Measurements from ENCODE around the gene TNPO1.
"Not testable (repeated sequence)": the region's sequence is repeated elsewhere in the genome, so short reads cannot be mapped to it uniquely, and the experiment has no call there.

The TNPO1 gene

DNA sequence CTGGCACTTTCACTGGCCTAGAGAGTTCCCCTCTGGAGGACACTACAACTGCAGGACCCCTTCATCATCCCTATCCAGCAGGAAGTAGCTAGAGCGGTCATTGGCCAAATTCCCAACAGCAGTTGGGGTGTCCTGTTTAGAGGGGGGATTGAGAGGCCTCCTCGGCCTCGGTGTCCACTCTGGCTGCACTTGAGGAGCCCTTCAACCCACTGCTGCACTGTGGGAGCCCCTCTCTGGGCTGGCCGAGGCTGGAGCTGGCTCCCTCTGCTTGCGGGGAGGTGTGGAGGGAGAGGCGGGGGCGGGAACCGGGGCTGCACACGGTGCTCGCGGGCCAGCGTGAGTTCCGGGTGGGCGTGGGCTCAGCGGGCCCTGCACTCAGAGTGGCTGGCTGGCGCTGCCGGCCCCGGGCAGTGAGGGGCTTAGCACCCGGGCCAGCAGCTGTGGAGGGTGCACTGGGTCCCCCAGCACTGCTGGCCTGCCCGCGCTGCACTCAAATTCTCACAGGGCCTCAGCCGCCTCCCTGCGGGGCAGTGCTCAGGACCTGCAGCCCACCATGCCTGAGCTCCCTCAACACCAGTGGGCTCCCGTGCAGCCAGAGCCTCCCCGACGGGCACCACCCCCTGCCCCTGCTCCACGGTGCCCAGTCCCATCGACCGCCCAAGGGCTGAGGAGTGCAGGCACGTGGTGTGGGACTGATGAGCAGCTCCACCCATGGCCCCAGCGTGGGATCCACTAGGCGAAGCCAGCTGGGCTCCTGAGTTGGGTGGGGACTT lies 118.7 kb downstream of the TNPO1 start:
- not testable (repeated sequence) for DNase-seq (ENCODE audit: low read depth)

DNA sequence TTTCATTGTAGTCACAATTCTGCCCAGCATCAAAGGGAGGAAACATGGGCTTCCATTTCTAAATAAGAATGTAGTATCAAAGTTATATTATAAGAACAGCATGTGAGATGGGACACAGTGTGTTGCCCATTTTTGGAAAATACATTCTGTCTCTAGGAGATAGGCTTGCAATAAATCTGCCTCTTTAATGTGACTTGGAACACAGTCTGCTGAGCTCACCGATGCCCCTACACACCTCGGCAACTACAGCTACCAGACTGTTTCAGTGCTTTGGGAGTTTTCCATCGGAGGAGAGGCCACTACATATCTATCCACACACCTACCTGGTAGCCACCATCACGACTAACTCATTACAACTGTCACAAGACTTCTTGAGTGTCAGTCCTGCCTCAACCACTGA lies 120.4 kb downstream of the TNPO1 start:
- no peak for DNase-seq (ENCODE audit: low read depth)

DNA sequence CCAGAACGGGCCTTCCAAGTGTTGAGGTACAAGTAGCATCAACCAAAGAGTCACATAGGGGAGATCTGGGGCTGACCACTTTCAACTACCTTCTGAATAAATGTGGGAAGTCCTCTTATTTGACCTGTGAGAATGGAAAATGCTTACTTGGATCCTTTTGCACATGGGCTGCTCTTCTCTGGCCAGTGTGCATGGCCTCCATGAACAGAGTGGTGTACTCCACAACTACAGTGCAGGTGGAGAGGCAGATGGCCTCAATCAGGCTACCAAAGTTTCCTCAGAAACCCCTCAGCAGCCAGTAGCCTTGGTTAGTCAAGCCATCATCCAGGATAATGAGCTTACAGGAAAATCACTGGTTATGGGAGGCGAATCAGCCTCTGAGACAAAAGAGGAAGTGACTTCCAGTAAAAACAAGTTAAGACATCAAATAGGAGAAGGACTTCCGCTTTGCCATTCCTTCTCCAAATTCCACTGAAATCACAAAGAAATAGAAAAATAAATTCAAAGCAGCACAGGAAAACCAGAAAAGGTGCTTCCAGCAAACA lies 121.1 kb downstream of the TNPO1 start:
- no peak for DNase-seq (ENCODE audit: low read depth)

DNA sequence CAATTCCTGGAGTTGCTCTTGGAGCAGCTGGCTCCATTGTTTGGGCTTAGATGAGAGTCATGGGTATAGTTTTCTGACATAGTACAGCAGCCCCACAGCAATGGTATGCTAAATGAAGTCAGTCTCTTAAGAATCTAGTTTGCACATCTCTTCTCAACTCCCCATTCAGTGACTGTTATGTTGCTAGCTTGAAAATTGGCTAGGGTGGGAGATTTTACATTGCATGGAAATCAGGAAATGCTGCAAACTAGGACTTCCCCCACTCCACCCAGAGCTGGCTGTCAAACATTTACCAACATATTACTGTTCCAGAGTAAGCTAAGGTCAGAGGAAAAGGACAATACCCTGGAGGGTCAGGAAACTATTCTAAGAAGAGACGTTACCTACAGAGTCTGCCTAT lies 121.7 kb downstream of the TNPO1 start:
- DNase-seq (ENCODE audit: low read depth), result no peak

DNA sequence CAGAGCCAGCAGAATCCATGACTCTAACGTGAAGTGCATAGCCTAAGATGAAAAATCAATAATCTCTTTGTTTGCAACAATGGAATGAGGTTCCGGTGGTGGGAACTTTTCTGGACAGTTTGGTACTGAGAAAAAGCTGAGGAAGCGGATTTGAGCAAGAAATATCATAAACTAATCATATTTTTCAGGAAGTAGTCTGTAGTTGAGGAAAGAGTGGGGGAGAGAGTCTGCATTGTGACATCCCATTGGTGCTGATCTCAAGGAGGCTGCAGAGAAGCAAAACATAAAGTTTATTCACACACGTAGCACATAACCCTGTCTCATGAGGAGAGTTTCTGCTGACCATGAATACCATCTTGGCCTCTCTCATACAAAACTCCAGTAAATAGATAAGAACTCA lies 123.6 kb downstream of the TNPO1 start:
- no peak for DNase-seq (ENCODE audit: low read depth)

DNA sequence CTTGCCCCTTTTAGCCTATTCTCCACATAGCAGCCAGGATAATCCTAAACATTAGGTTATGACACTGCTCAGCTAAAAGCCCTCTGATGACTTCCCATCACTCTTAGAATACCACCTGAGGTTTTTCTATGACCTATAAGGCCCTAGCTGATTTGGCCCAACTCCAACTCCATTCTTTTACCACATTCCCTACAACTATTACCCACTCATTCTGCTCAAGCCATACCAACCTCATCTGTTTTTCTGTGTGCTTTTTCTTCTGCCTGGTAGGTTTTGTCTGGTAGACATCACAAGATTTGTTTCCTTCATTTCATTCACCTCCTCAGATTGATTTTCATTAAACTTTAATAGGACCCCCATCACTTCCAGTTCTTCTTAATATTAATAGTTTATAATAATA lies 126.8 kb downstream of the TNPO1 start:
- DNase-seq (ENCODE audit: low read depth), result no peak

DNA sequence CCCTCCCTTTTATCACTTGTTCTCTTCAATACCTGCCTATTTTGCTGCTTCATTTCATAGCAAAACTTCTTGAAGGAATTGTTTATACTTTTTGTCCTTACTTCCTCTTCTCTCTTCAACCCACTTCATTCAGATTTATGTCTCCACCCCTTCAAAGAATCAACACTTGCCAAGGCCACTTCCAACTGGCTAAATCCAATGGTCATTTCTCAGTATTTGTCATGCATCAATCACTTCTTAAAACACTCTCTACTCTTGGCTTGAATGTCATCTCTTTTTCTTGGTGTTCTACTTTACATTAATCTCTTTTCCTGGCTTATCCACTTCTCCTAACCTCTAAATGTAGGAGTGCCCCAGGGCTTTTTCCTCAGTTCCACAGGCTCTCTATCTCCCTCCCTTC lies 131.0 kb downstream of the TNPO1 start:
- DNase-seq (ENCODE audit: low read depth), result no peak

DNA sequence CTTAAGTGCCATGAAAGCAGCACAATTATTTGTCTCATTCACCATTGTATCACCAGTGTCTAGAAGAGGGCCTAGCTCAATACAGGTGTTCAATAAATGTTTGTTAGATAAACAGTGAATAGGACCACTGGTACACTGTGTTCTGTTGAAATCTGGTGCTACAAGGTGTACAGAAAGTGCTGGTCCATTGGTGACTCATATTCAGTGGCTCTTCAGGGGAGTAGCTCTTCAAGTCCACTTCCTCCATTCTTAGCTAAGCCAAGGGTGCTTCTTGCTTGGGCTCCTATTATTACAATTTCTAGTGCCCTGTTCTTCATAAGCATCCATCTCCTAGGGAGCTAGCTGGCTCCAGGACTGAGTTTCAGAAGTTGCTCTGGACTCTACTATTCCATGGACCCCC lies 133.0 kb downstream of the TNPO1 start:
- DNase-seq (ENCODE audit: low read depth), result no peak

DNA sequence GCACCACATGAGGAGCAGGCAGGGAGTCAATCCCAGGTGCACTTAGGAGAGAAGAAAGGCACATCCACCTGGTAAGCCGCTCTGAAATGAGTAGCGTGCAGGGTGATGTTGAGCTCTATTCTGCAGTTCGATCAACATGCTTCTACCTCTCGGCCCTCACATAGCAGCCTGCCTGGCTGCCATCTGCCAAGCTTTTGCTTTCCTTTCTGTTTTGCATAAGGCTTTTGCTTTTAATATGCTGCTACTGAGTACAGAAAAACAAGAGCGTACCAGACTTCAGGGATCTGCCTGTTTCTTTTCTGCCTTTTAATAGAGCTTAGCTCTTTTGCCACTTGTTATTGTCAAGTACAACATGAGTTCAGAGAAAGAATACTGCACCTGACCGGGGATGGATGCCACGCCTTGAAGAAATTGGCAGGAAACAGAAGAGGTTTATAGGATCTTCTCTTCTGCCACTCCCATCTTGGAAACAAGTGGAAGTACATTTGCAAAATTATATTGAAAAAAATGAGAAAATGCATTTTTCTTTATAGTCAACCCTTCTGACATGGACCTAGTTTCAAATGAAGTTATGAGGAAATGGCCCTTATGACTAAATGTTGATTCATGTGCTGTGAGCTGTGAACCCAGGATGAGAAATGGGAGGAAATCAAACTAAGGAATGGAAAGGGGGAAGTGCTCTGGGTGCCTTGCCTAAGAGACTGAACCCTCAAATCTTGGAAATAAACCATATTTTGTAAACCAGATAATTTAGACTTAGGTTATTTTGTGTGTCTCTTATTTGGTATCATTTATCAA lies 135.4 kb downstream of the TNPO1 start:
- DNase-seq (ENCODE audit: low read depth), result peak; percentile 46

DNA sequence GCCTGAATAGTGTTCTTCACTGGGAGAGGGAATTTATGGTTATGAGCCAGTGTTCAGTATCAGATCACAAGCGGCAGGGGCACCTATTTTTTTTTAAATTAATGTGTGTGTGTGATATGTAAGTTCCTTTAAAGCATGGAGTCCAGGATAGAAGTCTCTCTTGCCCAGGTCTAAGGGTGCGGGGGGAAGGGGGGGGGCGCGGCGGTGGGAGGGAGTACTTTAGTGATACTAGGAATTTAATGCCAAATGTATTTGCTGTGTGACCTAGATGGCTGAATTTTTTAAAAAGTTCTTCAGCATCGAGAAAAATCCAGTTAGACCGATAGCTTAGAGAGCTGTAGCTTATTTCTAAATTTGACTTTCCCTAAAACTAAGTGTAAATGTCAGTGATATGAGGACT lies 137.9 kb downstream of the TNPO1 start:
- no peak for DNase-seq (ENCODE audit: low read depth)

DNA sequence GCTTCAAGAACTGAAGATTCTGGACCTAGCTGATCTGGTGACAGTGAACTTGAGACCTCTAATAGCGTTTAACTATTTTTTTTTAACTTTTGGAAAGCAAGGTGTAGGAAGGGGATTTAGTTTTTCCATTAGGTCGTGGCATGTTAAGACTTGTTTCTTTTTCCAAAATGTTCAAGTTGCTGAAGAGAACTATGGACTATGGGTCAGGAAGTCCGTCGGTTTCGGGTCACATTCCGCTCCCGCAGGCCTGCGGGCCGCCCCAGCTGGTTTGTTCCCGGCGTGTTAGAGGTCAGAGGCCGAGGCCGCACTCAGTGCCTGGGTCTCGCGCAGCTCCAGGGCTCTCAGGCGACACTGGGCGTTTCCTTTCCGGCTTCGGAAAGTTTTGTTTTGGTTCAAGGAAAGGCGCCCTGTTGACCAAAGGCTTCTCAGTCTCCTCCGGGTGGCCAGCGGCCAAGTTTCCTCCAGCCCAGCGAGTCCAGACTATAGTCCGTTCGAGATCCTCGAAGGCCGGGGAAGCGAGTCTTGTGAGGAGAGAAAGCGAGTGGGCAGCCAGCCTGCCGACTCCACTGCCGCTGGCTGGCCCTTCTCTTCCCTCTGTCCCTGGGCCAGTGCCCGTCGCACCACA lies 138.8 kb downstream of the TNPO1 start:
- DNase-seq (ENCODE audit: low read depth), result no peak

DNA sequence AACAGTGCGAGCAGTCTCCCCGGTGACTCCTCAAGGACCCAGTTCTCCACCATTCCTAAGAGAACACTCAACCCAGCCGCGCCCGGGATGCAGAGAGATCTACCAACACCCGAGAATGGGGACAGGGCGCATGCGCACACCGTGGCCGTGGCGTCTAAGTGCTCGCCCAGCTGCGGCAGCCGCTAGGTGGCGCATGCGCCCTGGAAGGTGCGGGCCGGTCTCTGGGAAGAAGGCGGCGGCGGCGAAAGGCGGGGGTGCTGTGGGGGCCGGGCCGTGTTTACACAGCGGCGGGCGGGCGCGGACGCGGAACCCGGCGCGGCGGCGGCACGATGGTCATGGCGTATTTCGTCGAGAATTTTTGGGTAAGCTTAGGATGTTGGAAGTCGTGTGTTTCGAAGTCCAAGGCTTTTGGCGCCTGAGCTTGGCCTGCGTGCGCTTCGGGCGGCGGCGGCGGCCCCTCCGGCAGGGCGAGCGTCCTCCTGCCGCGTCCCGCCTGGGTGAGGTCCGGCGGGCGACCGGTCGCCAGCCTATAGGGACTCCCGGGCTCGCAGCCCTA lies 139.4 kb downstream of the TNPO1 start, which contains the start of gene FCHO2:
TSS of gene FCHO2 (plus strand) at position 274 of the 556 bp plus-strand sequence. CDS start at position 330, 56 bp downstream.
- DNase-seq (ENCODE audit: low read depth), result peak; percentile 94

DNA sequence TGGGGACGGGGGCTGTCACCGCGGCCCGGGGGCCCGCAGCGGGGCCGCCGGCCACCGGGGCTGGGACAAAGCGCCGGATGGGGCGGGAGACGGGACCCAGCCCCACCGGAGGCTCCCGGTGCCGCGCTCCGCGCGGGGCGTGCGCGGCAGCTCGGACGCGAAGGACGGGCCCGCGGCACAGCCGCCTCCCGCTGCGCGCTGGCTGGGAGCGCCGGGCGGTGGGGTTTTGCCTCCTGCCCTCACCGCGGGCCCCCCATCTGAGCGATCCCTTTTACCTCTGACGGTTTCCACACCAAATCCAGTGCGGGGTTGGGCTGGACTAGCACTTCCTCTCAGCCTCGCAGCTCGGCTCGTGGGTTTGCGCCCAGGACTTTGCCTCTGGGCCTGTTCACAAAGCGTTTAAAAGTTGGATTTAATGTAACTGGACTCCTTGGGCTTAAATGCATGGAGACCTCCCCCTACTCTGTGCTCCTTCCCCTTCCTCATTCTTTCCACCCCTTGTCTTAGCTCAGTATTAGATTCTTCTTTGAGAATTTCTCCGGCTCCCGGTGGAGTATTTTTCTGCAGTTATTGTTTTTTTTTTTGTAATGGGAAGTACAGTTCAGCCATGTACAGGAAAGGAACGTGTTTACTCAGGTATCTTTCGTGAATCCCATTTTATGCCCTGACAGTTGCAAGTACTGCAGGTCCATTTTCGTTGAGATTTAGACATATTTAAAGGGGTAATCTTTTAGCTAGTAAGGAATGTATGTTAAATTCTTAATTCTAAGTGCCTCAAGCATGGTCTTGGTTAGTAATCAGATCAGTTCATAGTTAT lies 140.1 kb downstream of the TNPO1 start:
- peak; percentile 23 for DNase-seq (ENCODE audit: low read depth)

DNA sequence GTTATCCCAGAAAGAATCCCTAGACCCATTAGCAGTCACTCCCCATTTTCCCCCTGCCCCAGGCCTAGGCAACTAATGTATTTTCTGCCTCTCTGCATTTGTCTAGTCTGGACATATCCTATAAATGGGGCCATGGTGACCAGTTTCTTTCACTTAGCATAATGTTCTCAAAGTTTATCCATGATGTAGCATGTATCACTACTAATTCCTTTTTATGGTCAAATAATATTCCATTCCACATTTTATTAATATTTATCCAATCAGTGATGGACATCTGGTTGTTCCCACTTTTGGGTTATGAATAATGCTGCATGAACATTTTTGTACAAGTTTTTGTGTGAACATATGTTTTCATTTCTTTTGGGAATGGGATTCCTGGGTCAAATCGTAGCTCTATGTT lies 140.9 kb downstream of the TNPO1 start:
- no peak for DNase-seq (ENCODE audit: low read depth)

DNA sequence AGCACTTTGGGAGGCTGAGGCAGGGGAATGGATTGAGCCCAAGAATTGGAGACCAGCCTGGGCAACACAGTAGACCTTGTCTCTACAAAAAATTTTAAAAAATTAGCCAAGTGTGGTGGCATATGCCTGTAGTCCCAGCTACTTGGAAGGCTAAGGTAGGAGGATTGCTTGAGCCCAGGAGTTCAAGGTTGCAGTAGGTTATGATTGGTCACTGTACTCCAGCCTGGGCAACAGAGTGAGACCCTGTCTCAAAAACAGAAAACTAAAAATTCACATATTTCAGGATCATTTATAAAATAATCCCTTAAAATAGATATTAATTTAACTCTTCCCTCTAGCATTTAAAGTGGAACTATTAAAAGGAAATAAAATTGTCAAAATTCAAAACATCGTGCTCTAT lies 142.8 kb downstream of the TNPO1 start:
- DNase-seq (ENCODE audit: low read depth), result no peak
